Inflammatory macrophage (primary cell): ENCODE measurements around the gene AKR1A1.
"Not testable (repeated sequence)": the region's sequence is repeated elsewhere in the genome, so short reads cannot be mapped to it uniquely, and the experiment has no call there.

ENCODE experiments used
- DNase-seq, 2 donors: peaks; one replicate each; pipeline ENCODE4 v3.0.0-alpha.2; 2020 to 2022

AKR1A1 gene

GRCh38 chr1:45523975-45524374, 26.7 kb upstream of the AKR1A1 start:
- DNase-seq = not testable (repeated sequence)

- DNase-seq = no peak
Measured at GRCh38 chr1:45526135-45526644, 24.4 kb upstream of the AKR1A1 start.

GRCh38 chr1:45530632-45531135, 19.9 kb upstream of the AKR1A1 start:
- DNase-seq = no peak

- DNase-seq = peak in 1 of 2 donors; percentile 34
Measured at GRCh38 chr1:45531873-45532272, 18.8 kb upstream of the AKR1A1 start.

GRCh38 chr1:45535988-45536766, 14.4 kb upstream of the AKR1A1 start:
- DNase-seq = no peak

GRCh38 chr1:45536886-45537285, 13.7 kb upstream of the AKR1A1 start:
- DNase-seq = no peak

- DNase-seq = peak in 1 of 2 donors; percentile 36
Measured at GRCh38 chr1:45541193-45541592, 9.4 kb upstream of the AKR1A1 start.

GRCh38 chr1:45542591-45542990, 8.0 kb upstream of the AKR1A1 start:
- peak; percentile 89 to 93 for DNase-seq

- DNase-seq = peak; percentile 94 to 97
Measured at GRCh38 chr1:45543581-45544417, 6.8 kb upstream of the AKR1A1 start.

- DNase-seq = peak in 1 of 2 donors; percentile 36
Measured at GRCh38 chr1:45544530-45544929, 6.1 kb upstream of the AKR1A1 start.

- DNase-seq = peak; percentile 19 to 30
Measured at GRCh38 chr1:45545019-45545493, 5.6 kb upstream of the AKR1A1 start.

GRCh38 chr1:45545553-45546310, 4.9 kb upstream of the AKR1A1 start:
- DNase-seq = no peak

GRCh38 chr1:45551684-45552083, 1.1 kb downstream of the AKR1A1 start:
- no peak for DNase-seq

- DNase-seq = no peak
Measured at GRCh38 chr1:45552331-45552730, 1.7 kb downstream of the AKR1A1 start.

GRCh38 chr1:45554198-45554597, 3.6 kb downstream of the AKR1A1 start:
- DNase-seq = no peak

- no peak for DNase-seq
Measured at GRCh38 chr1:45557422-45557944, 6.9 kb downstream of the AKR1A1 start.

- no peak for DNase-seq
Measured at GRCh38 chr1:45563843-45564242, 13.2 kb downstream of the AKR1A1 start.

GRCh38 chr1:45566722-45567121, 16.1 kb downstream of the AKR1A1 start:
- peak; percentile 64 to 79 for DNase-seq

GRCh38 chr1:45567911-45568310, 17.3 kb downstream of the AKR1A1 start:
- no peak for DNase-seq

GRCh38 chr1:45568421-45568820, 17.8 kb downstream of the AKR1A1 start:
- no peak for DNase-seq

- DNase-seq = no peak
Measured at GRCh38 chr1:45569571-45569961, 18.9 kb downstream of the AKR1A1 start.

- peak; percentile 78 to 83 for DNase-seq
Measured at GRCh38 chr1:45569962-45570581, 19.4 kb downstream of the AKR1A1 start.
